Fibroblast of the conjunctiva (primary cell): ENCODE results near the gene ZNF443.
"Not testable (repeated sequence)": the region's sequence is repeated elsewhere in the genome, so short reads cannot be mapped to it uniquely, and the experiment has no call there.

Source experiments
- DNase-seq: peaks from one replicate; pipeline ENCODE4 v3.0.0-alpha.2; 2010; ENCODE audit warnings: low read depth

Gene ZNF443

GRCh38 chr19:12440541-12441316 is at the start of gene ZNF443:
Gene ZNF443, minus strand, starts transcription at chr19:12441021. Its CDS starts 107 bp downstream, at chr19:12440914.
- peak; percentile 96 for DNase-seq

- not testable (repeated sequence) for DNase-seq
Observed at GRCh38 chr19:12486265-12486783, 45.5 kb upstream of the ZNF443 start.

GRCh38 chr19:12485571-12485970 is 44.8 kb upstream of the ZNF443 start:
- no peak for DNase-seq

GRCh38 chr19:12485052-12485416 is 44.2 kb upstream of the ZNF443 start:
- no peak for DNase-seq

GRCh38 chr19:12484371-12485051 is 43.7 kb upstream of the ZNF443 start, which contains the start of gene ZNF709:
Gene ZNF709, minus strand, starts transcription at chr19:12484816. Its CDS starts 159 bp downstream, at chr19:12484657.
- DNase-seq = peak; percentile 59

GRCh38 chr19:12484011-12484370 is 43.2 kb upstream of the ZNF443 start:
- no peak for DNase-seq

GRCh38 chr19:12482509-12482886 is 41.7 kb upstream of the ZNF443 start:
- DNase-seq = no peak

GRCh38 chr19:12481781-12482508 is 41.1 kb upstream of the ZNF443 start:
- DNase-seq = no peak

GRCh38 chr19:12478234-12478941 is 37.6 kb upstream of the ZNF443 start:
- DNase-seq = no peak

GRCh38 chr19:12467651-12468050 is 26.8 kb upstream of the ZNF443 start:
- not testable (repeated sequence) for DNase-seq

- DNase-seq = no peak
Observed at GRCh38 chr19:12465211-12465610, 24.4 kb upstream of the ZNF443 start.

- DNase-seq = no peak
Observed at GRCh38 chr19:12464769-12465168, 23.9 kb upstream of the ZNF443 start.

GRCh38 chr19:12464139-12464538 is 23.3 kb upstream of the ZNF443 start:
- DNase-seq = not testable (repeated sequence)

GRCh38 chr19:12453495-12453894 is 12.7 kb upstream of the ZNF443 start:
- DNase-seq = no peak

- no peak for DNase-seq
Observed at GRCh38 chr19:12450844-12451243, 10.0 kb upstream of the ZNF443 start.

GRCh38 chr19:12448808-12449207 is 8.0 kb upstream of the ZNF443 start:
- DNase-seq = no peak

- DNase-seq = not testable (repeated sequence)
Observed at GRCh38 chr19:12439686-12440540, 908 bp downstream of the ZNF443 start.

- DNase-seq = not testable (repeated sequence)
Observed at GRCh38 chr19:12430726-12431299, 10.0 kb downstream of the ZNF443 start.

GRCh38 chr19:12425888-12426274 is 14.9 kb downstream of the ZNF443 start:
- no peak for DNase-seq

GRCh38 chr19:12425236-12425887 is 15.5 kb downstream of the ZNF443 start:
- DNase-seq = no peak
